Measurements from ENCODE around the gene GRAMD2B. TPM values are rescaled to one million over a fixed set of nuclear protein-coding genes. Genes with fewer than 3 reads are reported as not detected.

Gene GRAMD2B
- total and polyA plus RNA-seq, 12 donors = 4.0 to 80.9 (median 25.2) TPM

GRCh38 chr5:126492939-126493338 is 69.7 kb downstream of the GRAMD2B start:
- intact Hi-C loops (cut with DNase I) = loop anchor here in 1 of 2 donors (10.0 kb wide), 2 partner anchors 48 to 138 kb away; no protein-coding TSS in a partner anchor

GRCh38 chr5:126494393-126494792 is 71.2 kb downstream of the GRAMD2B start:
- no peaks in the 10 kb centered on the region for H3K9me3 ChIP-seq (replicated peaks in 1 of 3)
- no peak for DNase-seq
- H3K36me3 ChIP-seq (replicated peaks in 1 of 2) = peaks cover 0 to 18% of the 10 kb centered on the region in 2 donors
- no peaks in the 10 kb centered on the region for H3K27me3 ChIP-seq
- peak overlapping the region in 2 of 5 donors; percentile 8 to 14 for H3K27ac ChIP-seq
- TF ChIP-seq POLR2A (IDR thresholded peaks at IDR 0.05) = no peak
- WGBS, 4 donors = 95 to 100% (median 98%) methylated on average over 3 of the region's 3 CpGs
- H3K4me1 ChIP-seq (replicated peaks in 1 of 2) = peaks cover 0 to 21% of the 10 kb centered on the region in 2 donors
- intact Hi-C loops (cut with DNase I) = loop anchor here in 1 of 2 donors (10.0 kb wide), 2 partner anchors 50 to 140 kb away; no protein-coding TSS in a partner anchor
- H3K4me3 ChIP-seq = no peak overlapping the region

More at GRCh38 chr5:126492939-126493338, 69.7 kb downstream of the GRAMD2B start:
- Histone ChIP-seq H3K9me3 (replicated peaks in 1 of 3) (no peaks in the 10 kb centered on the region), H3K4me3 (no peak overlapping the region), H3K4me1 (replicated peaks in 1 of 2) (peaks cover 0 to 27% of the 10 kb centered on the region in 2 donors), H3K27ac (peak overlapping the region in 1 of 5 donors; percentile 32), H3K36me3 (replicated peaks in 1 of 2) (peaks cover 0 to 33% of the 10 kb centered on the region in 2 donors), H3K27me3 (no peaks in the 10 kb centered on the region)
- no peak for TF ChIP-seq POLR2A (IDR thresholded peaks at IDR 0.05)
- TF ChIP-seq, protein P1, sequence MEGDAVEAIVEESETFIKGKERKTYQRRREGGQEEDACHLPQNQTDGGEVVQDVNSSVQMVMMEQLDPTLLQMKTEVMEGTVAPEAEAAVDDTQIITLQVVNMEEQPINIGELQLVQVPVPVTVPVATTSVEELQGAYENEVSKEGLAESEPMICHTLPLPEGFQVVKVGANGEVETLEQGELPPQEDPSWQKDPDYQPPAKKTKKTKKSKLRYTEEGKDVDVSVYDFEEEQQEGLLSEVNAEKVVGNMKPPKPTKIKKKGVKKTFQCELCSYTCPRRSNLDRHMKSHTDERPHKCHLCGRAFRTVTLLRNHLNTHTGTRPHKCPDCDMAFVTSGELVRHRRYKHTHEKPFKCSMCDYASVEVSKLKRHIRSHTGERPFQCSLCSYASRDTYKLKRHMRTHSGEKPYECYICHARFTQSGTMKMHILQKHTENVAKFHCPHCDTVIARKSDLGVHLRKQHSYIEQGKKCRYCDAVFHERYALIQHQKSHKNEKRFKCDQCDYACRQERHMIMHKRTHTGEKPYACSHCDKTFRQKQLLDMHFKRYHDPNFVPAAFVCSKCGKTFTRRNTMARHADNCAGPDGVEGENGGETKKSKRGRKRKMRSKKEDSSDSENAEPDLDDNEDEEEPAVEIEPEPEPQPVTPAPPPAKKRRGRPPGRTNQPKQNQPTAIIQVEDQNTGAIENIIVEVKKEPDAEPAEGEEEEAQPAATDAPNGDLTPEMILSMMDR (IDR thresholded peaks at IDR 0.05) = peak in 5 of 6 experiments; percentile 14 to 40 (median 38)
- 71 to 74% (median 74%) methylated on average over 8 of the region's 8 CpGs for WGBS, 4 donors
- DNase-seq = peak in 2 of 7 donors; percentile 38 to 44

DNA sequence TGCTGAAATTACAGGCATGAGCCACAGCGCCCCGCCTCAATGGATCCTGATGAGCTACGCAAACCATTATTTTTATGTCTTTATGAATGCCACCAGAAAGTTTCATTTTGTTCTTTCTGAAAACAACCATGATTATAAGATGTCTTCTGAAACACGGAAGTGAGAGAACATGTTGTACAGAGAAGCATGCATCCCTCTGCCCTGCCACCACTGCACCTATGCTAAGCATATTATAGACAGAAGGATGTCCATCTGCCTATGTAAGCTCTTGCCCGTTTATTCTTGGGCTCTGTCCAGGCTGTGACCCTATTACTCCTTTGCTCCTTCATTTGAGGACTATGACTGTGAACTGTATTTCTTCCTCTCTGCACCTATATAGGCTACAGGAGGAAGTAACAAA is 74.3 kb downstream of the GRAMD2B start:
- TF ChIP-seq POLR2A (IDR thresholded peaks at IDR 0.05) = no peak
- TF ChIP-seq, protein P1 (IDR thresholded peaks at IDR 0.05) = no peak
- Histone ChIP-seq H3K27ac (peak overlapping the region in 2 of 5 donors; percentile 2 to 11), H3K4me1 (replicated peaks in 1 of 2) (peaks cover 0 to 26% of the 10 kb centered on the region in 2 donors), H3K27me3 (no peaks in the 10 kb centered on the region), H3K4me3 (no peak overlapping the region), H3K9me3 (replicated peaks in 1 of 3) (no peaks in the 10 kb centered on the region), H3K36me3 (replicated peaks in 1 of 2) (peaks cover 0 to 7% of the 10 kb centered on the region in 2 donors)
- 76 to 85% (median 82%) methylated on average over 5 of the region's 5 CpGs for WGBS, 4 donors
- DNase-seq = peak in 1 of 7 donors; percentile 30
- intact Hi-C loops (cut with DNase I) = loop anchor here in 1 of 2 donors (10.0 kb wide), 2 partner anchors 53 to 143 kb away; no protein-coding TSS in a partner anchor

- Histone ChIP-seq H3K4me3 (no peak overlapping the region), H3K27ac (peak overlapping the region in 2 of 5 donors; percentile 41 to 42), H3K27me3 (no peaks in the 10 kb centered on the region), H3K36me3 (replicated peaks in 1 of 2) (no peaks in the 10 kb centered on the region), H3K4me1 (replicated peaks in 1 of 2) (peaks cover 12 to 37% of the 10 kb centered on the region in 2 donors), H3K9me3 (replicated peaks in 1 of 3) (no peaks in the 10 kb centered on the region)
- intact Hi-C loops (cut with DNase I) = loop anchor here in 1 of 2 donors (10.0 kb wide), 2 partner anchors 54 to 144 kb away; no protein-coding TSS in a partner anchor
- WGBS, 4 donors = 67 to 82% (median 72%) methylated on average over 2 of the region's 2 CpGs
- DNase-seq = no peak
- TF ChIP-seq POLR2A (IDR thresholded peaks at IDR 0.05) = no peak
- TF ChIP-seq, protein P1 (IDR thresholded peaks at IDR 0.05) = no peak
Measured at GRCh38 chr5:126499278-126499677, 76.1 kb downstream of the GRAMD2B start.
